IMR-90 (cell line): ENCODE measurements around the gene COL18A1.

Source experiments
- CTCF ChIP-seq: conservative IDR thresholded peaks from 2 replicates; pipeline ENCODE4 v1.5.1; 2012; ENCODE audit warnings: mild to moderate bottlenecking, low read depth, low read length, improper control_type of control experiment
- ELK1 ChIP-seq: fragments of 150-350 bp; IDR thresholded peaks from 2 replicates; pipeline ENCODE4 v1.6.1; 2016; ENCODE audit warnings: low read depth, mild to moderate bottlenecking, low read length, moderate library complexity, borderline replicate concordance
- FOS ChIP-seq: fragments of 150-350 bp; IDR thresholded peaks from 2 replicates; pipeline ENCODE4 v1.6.1; 2016; ENCODE audit warnings: low read depth, low read length
- POLR2A ChIP-seq: IDR thresholded peaks from 2 replicates; pipeline ENCODE4 v1.6.1; 2012; ENCODE audit warnings: mild to moderate bottlenecking, low read depth, low read length
- RAD21 ChIP-seq: IDR thresholded peaks from 2 replicates; pipeline ENCODE4 v1.6.1; 2012; ENCODE audit warnings: low read length, improper control_type of control experiment
- RFX5 ChIP-seq: IDR thresholded peaks from 2 replicates; pipeline ENCODE4 v1.8.0; 2012; ENCODE audit warnings: low read depth, mild to moderate bottlenecking, low read length, moderate library complexity
- SMC3 ChIP-seq: fragments of 150-350 bp; IDR thresholded peaks from 2 replicates; pipeline ENCODE4 v1.6.1; 2016; ENCODE audit warnings: low read depth, mild to moderate bottlenecking, antibody characterized with exemption, low read length, moderate library complexity

- TF ChIP-seq RAD21 (no peak), RFX5 (no peak), SMC3 (no peak), CTCF (no peak), FOS (no peak), ELK1 (no peak), POLR2A (no peak)
Measured at GRCh38 chr21:45440736-45441350, 35.9 kb downstream of the COL18A1 start.
